Glutamatergic neuron (in vitro differentiated cells): ENCODE data around the gene PDE10A. TPM values are rescaled to one million over a fixed set of nuclear protein-coding genes. Genes with fewer than 3 reads are reported as not detected.
"Not testable (repeated sequence)": the region's sequence is repeated elsewhere in the genome, so short reads cannot be mapped to it uniquely, and the experiment has no call there.

Experiments
- DNase-seq: peaks from one replicate; pipeline ENCODE4 v3.0.0; 2022
- H3K27ac Mint-ChIP-seq: one replicate; pipeline ENCODE4 v1.8.0; 2020; ENCODE audit warnings: mild to moderate bottlenecking, mixed read lengths, inconsistent platforms; ENCODE audit not compliant: unreplicated experiment
- H3K27me3 Mint-ChIP-seq: one replicate; pipeline ENCODE4 v1.8.0; 2020; ENCODE audit warnings: mild to moderate bottlenecking, moderate library complexity, mixed read lengths, inconsistent platforms; ENCODE audit not compliant: unreplicated experiment
- H3K36me3 Mint-ChIP-seq: one replicate; pipeline ENCODE4 v1.8.0; 2020; ENCODE audit warnings: mild to moderate bottlenecking, mixed read lengths, inconsistent platforms; ENCODE audit not compliant: unreplicated experiment
- H3K4me1 Mint-ChIP-seq: one replicate; pipeline ENCODE4 v1.8.0; 2020; ENCODE audit warnings: mild to moderate bottlenecking, low read depth, mixed read lengths, inconsistent platforms; ENCODE audit not compliant: unreplicated experiment
- H3K4me3 Mint-ChIP-seq: one replicate; pipeline ENCODE4 v1.8.0; 2020; ENCODE audit warnings: mild to moderate bottlenecking, mixed read lengths, inconsistent platforms; ENCODE audit not compliant: unreplicated experiment
- H3K9me3 Mint-ChIP-seq: one replicate; pipeline ENCODE4 v1.8.0; 2020; ENCODE audit warnings: mild to moderate bottlenecking, moderate library complexity, mixed read lengths, inconsistent platforms; ENCODE audit not compliant: unreplicated experiment
- total RNA-seq: library from RNA; stranded (reverse); fragmentation: NEBNext Ultra II Directional; extraction: Animal tissue kit (Norgen Biotek cat#: 25700); gene quantifications from one replicate; pipeline ENCODE4 v1.2.1, GENCODE V29; 2021; ENCODE audit not compliant: unreplicated experiment
- TF ChIP-seq, protein P1 (sequence below): fragments of 200-600 bp; sonication (generic); IDR thresholded peaks from one replicate; pipeline ENCODE4 v1.5.0; 2021; ENCODE audit not compliant: partially characterized antibody, unreplicated experiment

PDE10A gene
- total RNA-seq, 1 donor from 2014 or later, result 24.5 TPM

DNA sequence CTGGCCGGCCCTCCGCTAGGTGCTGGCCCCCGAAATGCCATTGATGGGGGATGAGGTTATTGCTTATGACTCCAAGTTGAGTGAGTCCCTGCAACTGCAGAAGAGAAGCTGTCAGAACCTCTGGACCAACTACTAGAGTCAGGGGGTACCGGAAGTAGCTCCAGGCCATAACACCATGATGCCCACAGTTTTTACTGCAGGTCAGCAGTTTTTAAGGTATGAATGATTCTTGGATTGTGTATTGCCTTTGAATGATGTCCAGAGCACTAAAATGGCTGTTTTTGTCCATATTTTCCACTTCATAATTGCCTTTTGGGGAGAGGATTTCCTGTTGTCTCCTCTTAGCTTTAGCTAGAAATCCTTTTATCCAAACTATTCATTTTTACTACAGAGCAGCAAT lies 148.4 kb downstream of the PDE10A start:
- H3K4me3 Mint-ChIP-seq, result no peak overlapping the region
- DNase-seq, result no peak
- H3K27me3 Mint-ChIP-seq, result no peaks in the 10 kb centered on the region
- no peaks in the 10 kb centered on the region for H3K9me3 Mint-ChIP-seq
- no peaks in the 10 kb centered on the region for H3K4me1 Mint-ChIP-seq
- no peaks in the 10 kb centered on the region for H3K36me3 Mint-ChIP-seq
- TF ChIP-seq, protein P1, sequence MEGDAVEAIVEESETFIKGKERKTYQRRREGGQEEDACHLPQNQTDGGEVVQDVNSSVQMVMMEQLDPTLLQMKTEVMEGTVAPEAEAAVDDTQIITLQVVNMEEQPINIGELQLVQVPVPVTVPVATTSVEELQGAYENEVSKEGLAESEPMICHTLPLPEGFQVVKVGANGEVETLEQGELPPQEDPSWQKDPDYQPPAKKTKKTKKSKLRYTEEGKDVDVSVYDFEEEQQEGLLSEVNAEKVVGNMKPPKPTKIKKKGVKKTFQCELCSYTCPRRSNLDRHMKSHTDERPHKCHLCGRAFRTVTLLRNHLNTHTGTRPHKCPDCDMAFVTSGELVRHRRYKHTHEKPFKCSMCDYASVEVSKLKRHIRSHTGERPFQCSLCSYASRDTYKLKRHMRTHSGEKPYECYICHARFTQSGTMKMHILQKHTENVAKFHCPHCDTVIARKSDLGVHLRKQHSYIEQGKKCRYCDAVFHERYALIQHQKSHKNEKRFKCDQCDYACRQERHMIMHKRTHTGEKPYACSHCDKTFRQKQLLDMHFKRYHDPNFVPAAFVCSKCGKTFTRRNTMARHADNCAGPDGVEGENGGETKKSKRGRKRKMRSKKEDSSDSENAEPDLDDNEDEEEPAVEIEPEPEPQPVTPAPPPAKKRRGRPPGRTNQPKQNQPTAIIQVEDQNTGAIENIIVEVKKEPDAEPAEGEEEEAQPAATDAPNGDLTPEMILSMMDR, result no peak
- no peak overlapping the region for H3K27ac Mint-ChIP-seq

DNA sequence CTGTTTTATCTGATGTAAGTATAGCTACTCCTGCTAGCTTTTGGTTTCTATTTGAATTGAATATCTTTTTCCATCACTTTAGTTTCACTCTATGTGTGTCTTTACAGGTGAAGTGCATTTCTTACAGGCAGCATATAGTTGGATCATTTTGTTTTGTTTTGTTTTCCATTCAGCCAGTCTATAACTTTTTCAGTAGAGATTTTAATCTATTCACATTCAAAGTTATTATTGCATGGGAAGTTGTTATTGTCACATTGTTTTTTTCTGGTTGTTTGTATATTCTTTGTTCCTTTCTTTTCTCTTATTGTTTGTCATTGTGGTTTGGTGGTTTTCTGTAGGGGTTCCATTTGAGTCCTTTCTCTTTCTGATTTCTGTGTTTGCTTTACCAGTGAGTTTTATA lies 151.2 kb downstream of the PDE10A start:
- Mint-ChIP-seq H3K4me1 (no peaks in the 10 kb centered on the region), H3K27ac (no peak overlapping the region), H3K9me3 (no peaks in the 10 kb centered on the region), H3K36me3 (no peaks in the 10 kb centered on the region), H3K27me3 (no peaks in the 10 kb centered on the region), H3K4me3 (no peak overlapping the region)
- DNase-seq, result no peak
- TF ChIP-seq, protein P1, result no peak

DNA sequence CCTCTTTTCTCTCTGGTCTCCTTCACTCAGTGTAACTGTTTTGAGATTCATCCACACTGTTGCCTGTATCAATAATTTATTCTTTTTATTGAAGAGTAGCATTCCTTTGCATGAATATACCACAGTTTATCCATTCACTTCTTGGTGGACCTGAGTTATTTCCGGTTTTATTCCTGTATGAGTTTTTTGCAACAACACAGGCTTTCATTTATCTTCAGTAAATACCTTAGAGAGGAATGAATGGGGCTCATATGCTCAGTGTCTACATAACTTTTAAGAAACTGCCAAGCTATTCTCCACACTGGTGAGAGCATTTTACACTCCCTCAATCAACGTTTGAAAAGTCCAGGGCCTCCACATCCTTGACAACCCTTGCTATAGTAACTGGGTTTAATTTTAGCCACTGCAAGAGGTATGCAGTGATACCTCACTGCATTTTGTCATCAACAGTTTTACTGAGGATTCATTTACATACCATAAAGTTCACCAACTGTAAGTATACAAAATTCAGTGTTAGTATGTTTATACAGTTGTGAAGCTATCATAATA lies 154.6 kb downstream of the PDE10A start:
- Mint-ChIP-seq H3K4me1 (no peaks in the 10 kb centered on the region), H3K36me3 (no peaks in the 10 kb centered on the region), H3K27ac (no peak overlapping the region), H3K27me3 (no peaks in the 10 kb centered on the region), H3K9me3 (no peaks in the 10 kb centered on the region), H3K4me3 (no peak overlapping the region)
- no peak for DNase-seq
- TF ChIP-seq, protein P1, result no peak

DNA sequence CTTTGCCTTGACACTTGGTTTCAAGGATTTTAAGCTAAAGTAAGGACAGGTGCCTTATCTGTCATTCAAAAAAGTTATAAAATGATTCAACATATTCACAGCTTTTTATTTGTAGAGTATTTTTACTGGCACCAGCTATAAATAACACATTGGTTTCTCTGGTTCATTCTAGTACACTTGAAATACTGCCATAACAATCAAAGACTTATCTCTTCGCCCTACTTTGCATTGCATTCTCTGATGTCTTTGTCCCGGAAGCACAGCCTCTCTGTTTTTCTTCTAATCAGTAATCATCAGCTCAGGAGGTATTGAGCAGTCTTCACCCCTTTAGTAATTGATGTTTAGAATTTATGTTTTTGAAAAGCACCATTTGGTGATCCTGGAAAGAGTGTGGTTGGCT lies 156.4 kb downstream of the PDE10A start:
- no peaks in the 10 kb centered on the region for H3K9me3 Mint-ChIP-seq
- TF ChIP-seq, protein P1, result no peak
- no peaks in the 10 kb centered on the region for H3K36me3 Mint-ChIP-seq

DNA sequence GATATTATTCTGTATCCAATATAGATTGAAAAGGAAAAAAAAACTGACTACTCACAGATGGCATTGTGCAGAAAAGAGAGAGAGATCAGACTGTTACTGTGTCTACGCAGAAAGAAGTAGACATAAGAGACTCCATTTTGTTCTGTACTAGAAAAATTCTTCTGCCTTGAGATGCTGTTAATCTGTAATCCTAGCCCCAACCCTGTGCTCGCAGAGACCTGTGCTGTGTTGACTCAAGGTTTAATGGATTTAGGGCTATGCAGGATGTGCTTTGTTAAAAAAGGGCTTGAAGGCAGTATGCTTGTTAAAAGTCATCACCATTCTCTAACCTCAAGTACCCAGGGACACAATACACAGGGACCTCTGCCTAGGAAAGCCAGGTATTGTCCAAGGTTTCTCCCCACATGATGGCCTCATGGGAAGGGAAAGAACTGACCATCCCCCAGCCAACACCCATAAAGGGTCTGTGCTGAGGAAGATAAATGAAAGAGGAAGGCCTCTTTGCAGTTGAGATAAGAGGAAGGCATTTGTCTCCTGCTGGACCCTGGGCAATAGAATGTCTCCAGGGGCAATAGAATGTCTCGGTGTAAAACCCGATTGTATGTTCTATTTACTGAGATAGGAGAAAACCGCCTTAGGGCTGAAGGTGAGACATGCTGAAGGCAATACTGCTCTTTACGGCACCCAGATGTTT lies 162.7 kb downstream of the PDE10A start:
- H3K4me1 Mint-ChIP-seq, H3K36me3 Mint-ChIP-seq, H3K4me3 Mint-ChIP-seq, H3K9me3 Mint-ChIP-seq, H3K27me3 Mint-ChIP-seq, H3K27ac Mint-ChIP-seq, DNase-seq: not testable (repeated sequence)

More for the DNA sequence above, 156.4 kb downstream of the PDE10A start:
- DNase-seq, result no peak
- Mint-ChIP-seq H3K27ac (no peak overlapping the region), H3K4me1 (no peaks in the 10 kb centered on the region), H3K27me3 (no peaks in the 10 kb centered on the region), H3K4me3 (no peak overlapping the region)
